Thyroid gland (tissue), 4 donors: Measurements from ENCODE around the gene UBE4A.
"Not testable (repeated sequence)": the region's sequence is repeated elsewhere in the genome, so short reads cannot be mapped to it uniquely, and the experiment has no call there.

Experiments used
- CTCF ChIP-seq, 6 experiments: fragments of 200-600 bp in 3 of 6; fragments of 450-650 bp in 3 of 6; sonication (generic) in 3 of 6; IDR thresholded peaks; one replicate each; pipeline ENCODE4 v1.5.1; 2016 to 2019; ENCODE audit warnings: antibody characterized with exemption in 6 of 6, mild to moderate bottlenecking in 2 of 6, inconsistent platforms in 1 of 6, moderate library complexity in 1 of 6
- POLR2A ChIP-seq, 2 donors: fragments of 450-650 bp; IDR thresholded peaks; one replicate each; pipeline ENCODE4 v1.6.1; 2017; ENCODE audit warnings: antibody characterized with exemption in 2 of 2, mild to moderate bottlenecking in 2 of 2, moderate library complexity in 1 of 2

GRCh38 chr11:118402594-118402993 lies 43.2 kb downstream of the UBE4A start:
- not testable (repeated sequence) for TF ChIP-seq POLR2A, CTCF (IDR thresholded peaks at IDR 0.05)
